Measurements from ENCODE around the gene MAP4K1.

GRCh38 chr19:38660724-38661123, 43.0 kb upstream of the MAP4K1 start:
- TF ChIP-seq CEBPB (IDR thresholded peaks at IDR 0.05) = no peak
- TF ChIP-seq YY1 (IDR thresholded peaks at IDR 0.05; ENCODE audit: low read depth) = no peak
- TF ChIP-seq REST (IDR thresholded peaks at IDR 0.05; ENCODE audit: low read depth) = no peak
- TF ChIP-seq TAF1 (IDR thresholded peaks at IDR 0.05; ENCODE audit: low read depth) = no peak
- TF ChIP-seq MAX (IDR thresholded peaks at IDR 0.05) = no peak
- TF ChIP-seq RAD21 (IDR thresholded peaks at IDR 0.05; ENCODE audit: low read depth) = no peak
- TF ChIP-seq TCF12 (IDR thresholded peaks at IDR 0.05; ENCODE audit: low read depth) = no peak
- no peak for TF ChIP-seq FOXM1 (IDR thresholded peaks at IDR 0.05; ENCODE audit: borderline replicate concordance, low read depth)
- TF ChIP-seq ZBTB7A (IDR thresholded peaks at IDR 0.05; ENCODE audit: low read depth) = no peak
- no peak for TF ChIP-seq USF1 (IDR thresholded peaks at IDR 0.05)
- no peak for TF ChIP-seq EP300 (IDR thresholded peaks at IDR 0.05; ENCODE audit: borderline replicate concordance)
